Activated CD4-positive, alpha-beta T cell treated with anti-CD3 and anti-CD28 coated beads, Interleukin-2, amount 50 U/mL, for 48 hours (primary cell): ENCODE data around the gene ARHGAP4.

Experiments used
- DNase-seq, 2 experiments: peaks; one replicate each; pipeline ENCODE4 v3.0.0-alpha.2; 2020

The ARHGAP4 gene

DNA sequence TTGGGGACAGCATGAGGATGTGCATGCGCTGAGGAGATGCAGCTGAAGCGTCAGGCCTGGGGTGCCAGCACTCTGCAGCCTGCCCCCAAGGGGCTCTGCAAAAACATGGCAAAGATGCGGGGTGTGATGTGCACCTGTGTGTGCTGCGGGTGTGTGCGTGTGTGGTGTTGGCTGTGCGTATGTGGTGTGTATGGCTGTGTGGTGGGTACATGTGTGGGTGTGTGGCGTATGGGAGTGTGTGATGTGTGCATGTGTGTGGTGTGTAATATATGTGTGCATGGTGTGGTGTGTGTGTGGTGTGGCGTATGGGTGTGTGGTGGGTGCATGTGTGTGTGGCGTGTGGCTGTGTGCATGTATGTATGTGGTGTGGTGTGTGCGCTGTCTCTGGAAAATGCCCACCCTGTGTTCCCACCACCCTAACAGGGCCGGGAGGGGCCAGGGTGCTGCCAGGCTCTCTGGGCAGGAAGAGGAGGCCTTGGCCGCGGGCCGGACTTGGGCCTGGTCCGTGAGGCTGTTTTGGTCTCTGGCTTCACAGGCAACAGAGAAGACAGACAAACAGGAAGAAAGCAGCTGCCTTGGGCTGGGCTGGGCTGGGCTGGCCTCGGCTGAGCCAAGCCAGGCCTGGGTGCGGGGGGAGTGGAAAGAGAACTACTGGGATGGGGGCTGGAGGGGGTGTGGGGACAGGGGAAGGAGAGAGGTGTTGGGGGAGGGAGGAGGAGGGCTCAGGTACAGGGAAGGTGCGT is 22.7 kb downstream of the ARHGAP4 start:
- no peak for DNase-seq

DNA sequence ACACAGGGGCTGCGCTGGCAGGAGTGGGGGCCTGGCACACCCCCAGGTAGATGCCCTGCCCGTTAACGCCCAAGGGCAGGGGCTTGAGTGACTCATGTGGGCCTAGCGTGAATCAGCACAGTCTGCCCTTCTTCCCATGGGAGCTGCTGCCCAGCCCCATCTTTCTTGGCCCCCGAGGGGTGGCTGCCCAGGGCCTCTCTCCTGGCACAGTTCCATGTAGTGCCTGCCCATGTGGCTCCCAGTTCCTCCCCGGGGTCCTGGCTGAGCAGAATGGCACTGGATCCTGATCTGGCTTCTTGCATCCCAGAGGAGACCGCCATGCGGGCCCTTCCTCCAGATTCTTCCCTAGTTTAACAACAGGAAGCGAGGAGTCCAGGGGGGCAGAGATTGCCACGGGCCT is 23.7 kb downstream of the ARHGAP4 start:
- no peak for DNase-seq

DNA sequence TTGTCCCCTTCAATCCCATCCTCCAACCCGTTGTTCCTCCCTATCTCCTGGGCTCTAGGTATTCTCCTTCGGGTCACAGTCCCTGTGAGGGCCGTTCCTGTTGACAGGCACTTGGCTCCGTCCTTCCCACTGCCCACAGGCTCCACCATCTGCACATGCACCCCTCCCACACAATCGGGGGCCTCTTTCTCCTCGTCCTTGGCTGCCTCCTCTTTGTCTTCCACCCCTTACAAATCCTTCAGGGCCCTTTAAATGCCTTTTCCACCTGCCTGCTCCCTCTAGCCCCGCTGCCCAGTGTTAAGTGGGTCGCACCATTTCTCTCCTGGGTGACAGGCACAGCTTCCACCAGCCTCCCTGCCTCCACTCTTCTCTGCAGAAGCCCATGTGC is 24.3 kb downstream of the ARHGAP4 start:
- no peak for DNase-seq

DNA sequence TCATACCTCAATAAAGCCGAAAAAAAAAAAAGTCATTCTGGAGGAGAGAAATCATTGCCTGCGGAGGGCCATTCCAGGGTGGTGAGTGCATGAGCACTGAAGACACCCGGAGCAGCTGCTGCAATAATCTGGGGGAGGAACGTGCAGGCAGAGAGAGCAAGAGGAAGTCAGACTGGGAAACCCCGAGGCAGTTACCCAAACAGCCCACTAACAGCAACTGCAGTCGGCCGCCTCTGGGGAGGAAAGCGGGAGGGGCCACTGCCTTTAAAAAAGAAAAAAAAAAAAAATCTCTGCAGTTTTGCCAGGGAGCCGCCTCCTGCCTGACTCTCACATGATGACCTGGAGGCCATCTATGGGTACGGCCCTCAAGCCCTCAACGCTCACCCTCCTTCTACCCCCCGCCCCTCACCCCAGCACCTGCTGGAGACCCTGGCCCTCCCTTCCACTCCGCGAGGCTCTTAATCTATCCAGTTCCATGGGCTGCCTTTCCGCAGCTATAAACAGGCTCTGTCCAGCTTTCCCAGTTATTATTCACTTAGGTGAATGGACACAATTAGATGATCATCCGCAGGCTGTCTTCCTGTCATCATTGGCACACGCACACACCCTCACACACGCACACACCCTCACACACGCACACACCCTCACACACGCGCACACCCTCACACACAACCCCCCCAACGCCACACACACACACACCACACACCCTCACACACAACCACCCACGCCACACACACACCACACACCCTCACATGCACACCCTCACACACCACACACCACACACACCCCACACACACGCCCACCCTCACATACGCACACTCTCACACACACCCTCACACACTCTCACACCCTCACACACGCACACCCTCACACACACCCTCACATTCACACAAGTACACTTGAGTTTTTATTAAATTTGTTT is 25.0 kb downstream of the ARHGAP4 start:
- DNase-seq: peak; percentile 50 to 60

DNA sequence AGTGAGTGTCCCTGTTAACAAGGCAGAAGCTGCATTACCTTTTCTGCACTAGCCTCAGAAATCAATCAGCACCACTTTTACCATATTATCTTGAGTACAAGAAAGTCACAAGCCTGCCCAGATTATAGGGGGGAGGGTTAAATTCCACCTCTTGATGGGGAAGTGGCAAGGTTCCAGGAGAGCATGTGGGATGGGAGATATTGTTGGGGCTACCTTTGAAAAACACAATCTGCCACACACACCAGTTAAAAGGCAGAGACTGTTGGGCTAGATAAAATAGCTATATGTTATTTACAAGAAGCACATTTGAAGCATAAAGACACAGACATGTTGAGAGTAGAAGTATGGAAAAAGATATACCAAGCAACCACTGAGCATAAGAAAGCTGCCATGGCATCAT is 28.2 kb downstream of the ARHGAP4 start:
- DNase-seq: no peak

DNA sequence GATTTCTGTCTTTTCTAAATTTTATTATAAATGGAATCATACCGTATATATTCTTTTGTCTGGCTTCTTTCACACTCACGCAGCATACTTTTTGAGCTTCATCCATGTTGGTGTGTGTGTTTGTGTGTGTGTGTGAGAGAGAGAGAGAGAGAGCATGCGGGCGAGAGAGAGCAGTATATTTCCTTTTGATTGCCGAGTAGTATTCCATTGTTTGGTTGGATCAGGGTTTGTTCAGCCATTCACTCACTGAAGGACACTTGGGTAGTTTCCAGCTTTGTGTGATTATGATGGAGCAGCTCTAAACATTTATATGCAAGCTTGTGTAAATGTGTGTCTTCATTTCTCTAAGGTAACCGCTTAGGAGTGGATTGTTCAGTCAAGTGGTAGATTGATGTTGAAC is 36.9 kb downstream of the ARHGAP4 start:
- no peak for DNase-seq

DNA sequence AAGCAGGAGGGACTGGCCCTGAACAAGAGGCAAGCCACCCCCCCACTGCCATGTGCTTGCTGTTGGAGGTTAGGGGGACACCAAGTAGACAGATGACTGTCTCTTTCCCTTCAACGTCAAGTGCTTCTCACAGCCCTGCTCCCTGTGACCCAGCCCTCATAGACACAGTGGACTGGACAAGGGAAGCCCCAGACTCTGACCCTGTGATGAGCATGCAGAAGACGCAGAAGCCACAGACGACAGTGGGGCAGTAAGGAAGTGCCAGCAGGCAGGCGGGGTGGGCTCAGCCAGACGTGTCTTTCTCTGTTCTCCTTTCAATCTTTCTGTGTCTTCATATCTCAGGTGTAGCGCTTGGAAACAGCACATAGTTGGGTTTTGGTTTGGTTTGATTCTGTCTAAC is 37.7 kb downstream of the ARHGAP4 start:
- no peak for DNase-seq

DNA sequence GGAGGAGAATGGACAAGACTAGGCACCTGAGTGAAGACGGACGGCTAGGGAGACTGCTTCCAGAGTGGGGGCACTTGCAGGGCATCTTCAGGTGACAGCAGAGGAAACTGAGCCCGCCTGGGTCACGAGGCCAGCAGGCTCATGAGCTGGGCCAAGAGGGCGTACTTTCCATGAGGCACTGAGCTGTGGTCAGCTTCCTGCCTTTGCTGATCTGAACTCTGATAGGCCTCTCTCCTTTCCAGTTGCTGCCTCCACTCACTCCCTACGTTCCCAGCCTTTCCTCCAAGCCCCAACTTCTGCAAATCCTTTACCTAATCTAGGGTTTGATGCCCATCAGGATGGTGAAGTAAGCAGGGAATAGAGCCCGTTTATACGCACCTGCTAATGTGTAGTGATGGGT is 38.7 kb downstream of the ARHGAP4 start:
- no peak for DNase-seq

DNA sequence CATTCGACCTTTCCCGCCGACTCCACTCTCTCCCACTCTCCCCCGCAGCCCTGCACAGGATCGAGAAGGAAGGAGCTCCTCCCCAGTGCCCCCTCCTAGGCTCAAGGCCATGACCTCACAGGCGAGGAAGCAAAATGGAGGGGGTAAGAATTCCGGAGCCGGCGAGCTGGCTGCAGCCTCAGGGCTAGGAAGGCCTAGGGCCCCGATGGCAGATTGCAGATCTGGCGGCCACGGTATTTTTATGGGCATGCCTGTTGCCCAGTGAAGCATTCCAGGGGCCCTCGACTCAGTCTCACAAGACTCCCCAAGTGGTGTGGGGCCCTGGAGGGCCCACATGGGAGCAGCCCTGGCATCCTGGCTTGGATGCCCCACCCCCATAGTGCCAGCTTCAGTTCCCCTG is 39.1 kb downstream of the ARHGAP4 start:
- DNase-seq: no peak

DNA sequence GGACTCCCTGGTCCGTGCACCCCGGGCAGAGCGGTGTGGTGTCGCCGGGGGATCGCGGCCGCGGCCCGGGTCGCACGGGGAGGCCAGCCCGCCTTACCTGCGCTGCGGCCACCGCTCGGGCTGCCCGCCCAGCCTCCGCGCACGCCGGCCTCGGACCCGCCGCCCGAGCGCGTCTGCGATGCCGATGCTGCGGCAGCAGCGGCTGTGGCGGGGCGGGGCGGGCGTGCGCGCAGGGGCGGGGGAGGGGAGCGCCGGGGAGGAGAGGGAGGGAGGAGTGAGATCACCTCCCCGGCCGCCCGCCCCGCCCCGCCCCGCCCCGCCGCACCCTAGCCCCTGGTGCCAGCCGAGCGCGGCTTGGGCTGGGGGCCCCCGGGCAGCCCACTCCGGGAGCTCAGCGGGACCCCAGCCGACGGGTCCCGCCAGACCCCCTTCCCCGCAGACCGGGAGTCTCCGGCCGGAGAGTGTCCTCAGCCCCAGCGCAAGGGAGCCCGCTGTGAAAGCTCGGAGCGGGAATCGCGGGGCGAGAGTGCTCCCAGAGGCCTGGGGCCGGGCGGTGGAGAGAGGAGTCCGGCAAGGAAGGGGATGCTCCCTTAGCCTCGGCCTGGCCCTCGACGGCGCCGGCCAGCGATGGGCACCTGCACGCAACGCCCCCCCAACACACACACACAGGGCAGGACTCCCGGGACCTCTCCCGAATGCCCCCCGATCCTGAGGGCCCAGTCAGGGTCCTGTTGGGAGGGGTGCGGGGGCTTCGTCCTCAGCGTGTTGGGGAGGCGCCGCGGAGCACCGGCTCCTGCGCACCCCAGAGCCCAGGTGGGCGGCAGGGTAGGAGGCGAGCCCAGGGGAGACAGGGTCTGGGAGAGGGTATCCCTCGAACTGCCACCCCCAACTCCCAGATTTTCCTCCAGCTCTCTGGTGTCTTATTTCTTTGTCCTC is 39.8 kb downstream of the ARHGAP4 start, which contains the start of gene L1CAM:
Gene L1CAM (minus strand): TSS at position 206 of the 936 bp plus-strand sequence. CDS start 10,337 bp downstream, outside the sequence.
- peak; percentile 24 to 29 for DNase-seq

DNA sequence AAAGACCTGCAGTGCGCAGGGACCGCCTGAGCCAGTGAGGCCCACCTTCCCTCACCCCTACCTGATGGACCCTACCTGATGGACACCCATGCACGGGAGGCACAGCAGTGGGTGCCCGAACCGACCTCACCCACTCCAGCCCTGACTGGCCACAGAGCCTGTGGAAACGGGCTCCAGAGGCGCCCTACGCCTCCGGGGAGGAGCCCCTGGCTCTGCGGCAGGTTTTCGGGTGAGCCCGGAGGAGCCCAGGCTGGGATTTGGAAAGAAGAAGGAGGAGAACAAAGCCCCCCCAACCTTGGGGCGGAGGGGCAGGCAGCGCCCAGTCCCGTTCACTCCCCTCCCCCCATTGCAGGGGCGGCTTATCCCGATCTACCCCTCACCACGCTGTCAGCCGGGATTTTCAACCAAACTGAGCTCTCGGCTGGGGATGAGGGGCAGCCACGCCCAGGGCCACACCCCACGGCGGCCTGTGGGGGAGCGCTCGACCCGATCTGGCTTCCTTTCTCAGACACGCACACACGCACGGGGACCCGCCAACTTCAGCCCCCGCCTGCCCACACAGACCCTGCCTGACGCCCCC is 40.8 kb downstream of the ARHGAP4 start:
- no peak for DNase-seq

DNA sequence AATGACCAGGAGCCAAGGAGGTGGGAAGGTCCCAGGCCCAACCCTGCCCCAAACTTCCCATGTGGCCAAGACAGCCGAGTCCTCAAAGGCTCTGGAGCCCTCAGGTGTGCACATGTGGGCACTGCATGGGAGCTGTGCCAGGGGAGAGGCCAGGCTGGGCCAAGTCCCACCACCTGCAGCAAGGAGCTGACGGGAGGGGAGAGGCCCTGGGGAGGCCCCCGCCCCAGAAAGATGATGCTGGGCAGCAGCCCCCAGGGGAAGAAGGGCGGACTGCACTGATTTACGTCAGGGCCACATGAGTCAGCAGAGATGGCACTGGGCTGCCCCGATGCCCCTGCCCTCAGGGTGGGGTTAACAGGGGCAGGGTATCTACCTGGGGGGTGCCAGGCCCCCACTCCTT is 41.5 kb downstream of the ARHGAP4 start:
- DNase-seq: peak in 1 of 2 experiments; percentile 12

DNA sequence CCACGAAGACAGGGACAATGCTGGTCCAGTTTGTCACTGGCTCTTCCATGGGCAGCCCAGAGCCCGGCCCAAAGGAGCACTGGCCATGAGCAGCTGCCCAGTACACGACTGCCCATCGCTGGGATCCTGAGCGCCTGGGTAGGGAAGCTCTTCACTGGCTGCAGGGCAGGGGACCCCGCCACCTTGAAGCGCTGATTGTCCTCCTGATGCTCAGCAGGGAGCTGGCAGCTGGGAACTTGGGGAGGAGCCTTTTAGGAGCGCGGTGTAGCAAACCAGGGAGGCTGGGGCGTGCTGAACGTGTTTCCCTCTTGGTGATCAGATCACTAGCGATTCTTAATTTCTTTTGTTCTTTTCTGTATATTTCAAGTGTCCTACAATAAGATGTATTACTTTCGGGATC is 41.9 kb downstream of the ARHGAP4 start:
- no peak for DNase-seq

DNA sequence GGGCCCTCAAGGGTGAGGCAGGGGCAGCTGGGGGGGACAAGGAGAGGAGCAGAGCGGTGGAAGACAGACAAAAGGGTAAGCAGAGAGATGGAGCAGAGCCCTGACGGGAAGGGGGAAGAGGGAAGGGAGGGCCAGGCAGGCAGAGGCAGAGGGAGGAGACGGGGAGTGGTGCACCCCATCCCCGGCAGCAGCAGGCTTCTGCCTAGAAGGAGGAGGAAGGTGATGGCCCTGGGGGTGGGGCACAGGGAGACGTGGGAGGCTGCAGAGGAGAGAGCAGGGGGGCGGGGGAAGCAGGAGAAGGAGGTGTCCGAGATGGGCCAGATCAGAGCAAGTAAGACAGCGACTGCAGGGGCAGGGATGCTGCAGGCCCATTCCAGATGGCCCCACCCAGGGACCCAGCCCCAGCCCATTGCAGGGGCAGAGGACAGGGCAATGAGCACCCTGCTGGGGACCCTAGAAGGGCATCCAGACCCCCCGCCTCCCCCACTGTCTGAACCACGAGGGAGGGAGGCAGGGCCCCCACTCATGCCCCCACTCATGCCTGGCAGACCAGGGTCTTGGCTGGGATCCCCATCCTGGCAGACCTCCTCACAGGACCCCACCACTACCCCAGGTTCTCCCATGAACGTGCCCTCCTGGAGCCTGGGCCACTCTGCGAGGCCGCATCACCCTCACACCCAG is 42.8 kb downstream of the ARHGAP4 start:
- no peak for DNase-seq

DNA sequence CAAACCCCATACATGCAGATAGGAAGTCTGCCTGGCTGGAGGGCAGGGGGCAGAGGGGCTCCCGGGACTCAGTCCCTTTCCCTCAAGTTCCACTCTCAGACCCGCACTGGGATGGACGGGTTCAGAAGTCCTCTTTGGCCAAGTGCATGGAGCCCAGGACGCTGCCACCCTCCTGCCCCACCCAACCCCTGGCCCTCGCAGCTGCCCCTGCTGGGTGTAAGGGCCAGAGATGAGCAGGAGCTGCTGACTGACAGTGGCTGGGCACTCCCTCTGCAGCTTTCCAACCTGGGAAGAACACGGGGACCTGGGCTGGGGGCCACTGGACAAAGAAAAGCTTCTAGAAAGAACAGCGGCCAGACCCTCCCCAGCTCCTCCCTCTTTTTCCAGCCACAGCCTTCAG is 43.5 kb downstream of the ARHGAP4 start:
- DNase-seq: no peak

DNA sequence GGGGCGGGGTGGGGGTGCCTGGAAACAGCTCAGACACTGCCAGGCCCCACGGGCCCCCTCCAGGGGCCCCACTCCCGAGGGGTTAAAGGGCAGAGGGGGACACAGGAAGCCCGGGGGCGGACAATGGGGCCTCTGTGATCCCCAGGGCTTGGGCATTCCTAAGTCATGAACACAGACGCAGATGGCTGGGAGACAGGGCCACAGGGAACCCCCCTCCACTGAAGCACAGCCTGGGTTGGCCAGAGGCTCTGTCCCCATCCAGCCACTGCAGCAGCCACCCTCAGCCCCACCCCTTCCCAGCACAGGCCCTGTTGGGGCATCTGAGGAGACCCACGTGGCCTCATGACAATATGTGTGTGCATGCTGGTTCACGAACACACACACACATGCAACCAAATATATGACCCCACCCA is 44.0 kb downstream of the ARHGAP4 start:
- DNase-seq: no peak

DNA sequence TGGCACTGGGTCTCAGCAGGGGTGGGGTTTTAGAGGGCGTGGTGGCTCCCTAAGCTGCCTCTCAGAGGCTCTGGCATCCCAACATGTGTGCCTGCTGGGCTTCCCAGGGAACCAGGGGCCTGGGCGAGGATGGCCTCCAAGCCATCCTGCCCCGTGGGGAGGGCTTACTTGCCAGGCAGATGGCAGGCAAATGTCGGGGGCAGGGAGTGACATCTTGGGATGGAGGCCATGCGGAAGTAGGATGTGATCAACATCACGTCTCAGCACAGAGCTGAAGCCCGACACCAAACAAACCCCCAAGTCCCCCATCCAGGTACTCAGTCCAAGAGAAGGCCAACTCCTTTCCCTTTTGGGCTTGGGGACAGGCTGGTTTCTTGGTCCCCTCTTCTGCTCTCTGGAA is 44.8 kb downstream of the ARHGAP4 start:
- DNase-seq: no peak

DNA sequence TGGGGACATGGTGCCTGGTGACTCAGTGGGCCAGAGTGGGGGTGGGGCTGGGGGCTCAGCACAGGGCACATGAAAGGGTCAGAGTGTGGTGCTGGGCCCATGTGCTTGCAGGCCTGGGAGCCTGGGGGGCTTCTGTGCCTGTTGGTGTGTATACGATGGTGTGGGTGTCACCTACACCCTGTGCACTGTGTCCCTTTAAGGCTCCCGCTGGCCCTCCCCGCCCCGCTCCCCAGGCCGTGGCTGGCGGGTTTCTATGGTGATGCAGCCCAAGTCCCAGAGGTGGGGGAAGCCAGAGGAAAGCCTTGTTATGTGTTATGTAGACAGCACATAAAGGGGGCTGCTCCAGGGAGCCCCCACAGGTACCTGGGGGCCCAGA is 45.6 kb downstream of the ARHGAP4 start:
- no peak for DNase-seq

DNA sequence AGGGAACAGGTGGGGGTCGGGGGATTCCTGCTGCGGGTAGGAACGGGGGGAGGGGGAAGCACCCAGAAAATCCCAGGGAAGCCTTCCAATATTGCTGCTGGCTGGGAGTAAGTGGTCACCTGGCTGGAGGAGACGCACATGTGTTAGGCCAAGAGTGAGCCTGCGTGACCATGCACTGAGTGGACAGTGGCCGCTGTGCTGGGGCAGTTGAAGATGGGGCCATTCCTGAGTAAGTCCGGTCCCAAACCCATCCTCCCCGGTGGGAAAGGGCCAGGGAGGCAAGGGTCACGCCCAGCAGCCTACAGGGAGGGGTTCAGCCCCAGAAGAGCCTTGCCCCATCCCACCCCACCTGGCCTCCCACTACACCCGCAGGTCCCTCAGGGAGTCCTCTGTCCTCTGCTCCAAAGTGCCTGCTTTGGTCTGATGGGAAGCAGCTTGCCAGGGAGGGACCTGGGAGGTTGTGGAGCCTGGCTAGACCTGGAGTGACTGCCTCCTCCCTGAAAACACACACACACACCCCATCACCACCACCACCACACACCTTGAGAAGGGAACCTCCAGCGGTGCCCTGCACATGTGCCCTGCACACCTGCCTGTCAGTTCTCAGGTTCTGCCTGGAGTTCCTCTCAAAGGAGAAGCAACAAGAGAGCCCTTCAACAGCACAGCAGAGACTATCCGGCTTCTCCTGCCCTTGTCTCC is 46.2 kb downstream of the ARHGAP4 start:
- no peak for DNase-seq

DNA sequence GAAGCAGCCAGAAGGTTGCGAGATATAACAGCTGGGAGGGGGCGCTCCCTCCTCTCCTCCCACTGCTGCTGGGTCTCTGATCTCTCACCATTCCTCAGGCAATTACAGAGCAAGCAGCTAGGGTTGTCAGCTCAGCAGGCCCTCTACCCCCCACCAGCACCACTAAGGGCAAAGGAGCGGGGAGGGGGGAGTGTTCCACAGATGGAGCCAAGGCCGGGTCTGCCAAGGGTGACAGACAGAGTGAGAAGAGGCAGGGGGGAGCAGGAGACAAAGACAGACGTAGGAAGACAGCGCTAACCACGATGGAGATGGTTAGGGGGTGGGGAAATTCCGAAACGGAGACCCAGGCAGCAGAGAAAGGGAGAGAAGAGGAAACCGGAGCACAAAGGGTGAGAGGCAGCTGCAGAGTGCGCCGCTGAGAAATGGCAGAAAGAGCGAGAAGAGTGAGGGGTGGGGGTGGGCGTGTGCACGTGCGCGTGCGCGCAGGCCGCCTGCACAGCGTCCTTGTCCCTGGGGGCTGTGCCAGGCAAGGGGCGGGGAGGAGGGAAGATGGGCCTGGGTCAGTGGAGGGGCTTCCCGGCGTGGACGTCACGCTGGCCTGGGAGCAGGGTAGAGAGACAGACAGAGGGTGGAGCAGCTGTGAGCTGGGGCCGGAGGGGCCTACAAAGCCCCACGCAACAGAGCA is 47.0 kb downstream of the ARHGAP4 start:
- no peak for DNase-seq

DNA sequence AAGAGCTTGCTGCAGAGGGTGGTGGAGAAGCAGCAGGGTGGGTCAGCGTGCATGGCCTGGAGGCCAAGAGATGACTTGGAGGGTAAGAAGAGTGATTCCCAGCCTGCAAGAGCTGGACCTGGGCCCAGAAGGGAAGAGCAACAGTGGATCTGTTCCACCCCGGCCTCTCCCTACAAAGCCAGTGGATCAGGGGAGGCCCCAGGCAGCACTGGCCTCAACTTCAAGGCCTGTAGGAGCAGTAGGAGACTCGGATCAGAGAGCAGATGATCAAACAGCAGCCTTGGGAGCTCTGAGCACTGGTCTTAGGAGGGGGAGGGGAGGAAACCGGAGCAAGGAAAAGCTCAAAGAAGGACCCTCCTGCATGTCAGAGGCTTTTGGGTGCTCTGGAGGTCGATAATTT is 47.7 kb downstream of the ARHGAP4 start:
- no peak for DNase-seq
